ENCODE measurements around the gene EHBP1. TPM values are rescaled to one million over a fixed set of nuclear protein-coding genes. Genes with fewer than 3 reads are reported as not detected.

The EHBP1 gene
- total and polyA plus RNA-seq, 3 experiments from 2014 or later = 12.5 to 23.1 (median 22.7) TPM

- peaks cover 7 to 18% (median 18%) of the 10 kb centered on the region in 5 donors for H3K9me3 Mint-ChIP-seq
- ChIA-PET CTCF (no interaction called here), POLR2A (no interaction called here)
- Histone ChIP-seq H3K36me3 (ENCODE audit: insufficient read depth, low read length) (no peaks in the 10 kb centered on the region), H3K4me3 (ENCODE audit: low read length) (no peak overlapping the region), H3K27ac (ENCODE audit: low read depth, low read length) (no peak overlapping the region), H3K4me1 (ENCODE audit: insufficient read depth, low read length) (no peaks in the 10 kb centered on the region), H3K27me3 (ENCODE audit: insufficient read depth, low read length, poor library complexity, severe bottlenecking) (no peaks in the 10 kb centered on the region), H3K9me3 (ENCODE audit: low read length) (peaks cover 5% of the 10 kb centered on the region)
- H3K4me3 Mint-ChIP-seq = no peak overlapping the region
- H3K27ac Mint-ChIP-seq = no peak overlapping the region
- peaks cover 10 to 27% (median 15%) of the 10 kb centered on the region in 3 donors for H3K36me3 Mint-ChIP-seq
- no peaks in the 10 kb centered on the region for H3K27me3 Mint-ChIP-seq
- DNase-seq = no peak
- H3K4me1 Mint-ChIP-seq = peaks cover 27 to 48% (median 32%) of the 10 kb centered on the region in 3 donors
Measured at GRCh38 chr2:62722679-62723078, 17.2 kb downstream of the EHBP1 start.

DNA sequence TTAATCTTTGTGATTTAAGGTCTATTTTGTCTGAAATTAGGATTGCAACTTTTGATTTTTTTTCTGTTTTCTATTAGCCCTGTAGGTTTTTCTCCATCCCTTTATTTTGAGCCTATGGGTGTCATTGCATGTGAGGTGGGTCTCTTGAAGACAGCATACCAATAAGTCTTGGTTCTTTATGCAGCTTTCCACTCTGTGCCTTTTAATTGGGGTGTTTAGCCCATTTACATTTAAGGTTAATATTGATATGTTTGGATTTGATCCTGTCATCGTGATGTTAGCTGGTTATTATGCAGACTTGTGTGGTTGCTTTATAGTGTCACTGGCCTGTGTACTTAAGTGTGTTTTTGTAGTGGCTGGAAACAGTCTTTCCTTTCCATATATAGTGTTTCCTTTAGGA is 17.7 kb downstream of the EHBP1 start:
- Mint-ChIP-seq H3K4me3 (no peak overlapping the region), H3K4me1 (peaks cover 28 to 52% (median 33%) of the 10 kb centered on the region in 3 donors), H3K9me3 (peaks cover 7 to 18% (median 18%) of the 10 kb centered on the region in 5 donors), H3K36me3 (peaks cover 10 to 27% (median 15%) of the 10 kb centered on the region in 3 donors), H3K27me3 (no peaks in the 10 kb centered on the region), H3K27ac (no peak overlapping the region)
- ChIA-PET POLR2A (no interaction called here), CTCF (no interaction called here)
- Histone ChIP-seq H3K4me3 (ENCODE audit: low read length) (no peak overlapping the region), H3K4me1 (ENCODE audit: insufficient read depth, low read length) (no peaks in the 10 kb centered on the region), H3K27ac (ENCODE audit: low read depth, low read length) (no peak overlapping the region), H3K36me3 (ENCODE audit: insufficient read depth, low read length) (no peaks in the 10 kb centered on the region), H3K27me3 (ENCODE audit: insufficient read depth, low read length, poor library complexity, severe bottlenecking) (no peaks in the 10 kb centered on the region), H3K9me3 (ENCODE audit: low read length) (peaks cover 5% of the 10 kb centered on the region)
- no peak for DNase-seq

GRCh38 chr2:62724106-62724505 is 18.6 kb downstream of the EHBP1 start:
- peaks cover 29 to 51% (median 33%) of the 10 kb centered on the region in 3 donors for H3K4me1 Mint-ChIP-seq
- no peaks in the 10 kb centered on the region for H3K27me3 Mint-ChIP-seq
- peaks cover 10 to 27% (median 13%) of the 10 kb centered on the region in 3 donors for H3K36me3 Mint-ChIP-seq
- no peaks in the 10 kb centered on the region for H3K4me1 ChIP-seq (ENCODE audit: insufficient read depth, low read length)
- H3K27me3 ChIP-seq (ENCODE audit: insufficient read depth, low read length, poor library complexity, severe bottlenecking) = no peaks in the 10 kb centered on the region
- H3K9me3 ChIP-seq (ENCODE audit: low read length) = peaks cover 5% of the 10 kb centered on the region
- H3K9me3 Mint-ChIP-seq = peaks cover 7 to 18% (median 18%) of the 10 kb centered on the region in 5 donors
- no peak overlapping the region for H3K4me3 ChIP-seq (ENCODE audit: low read length)
- ChIA-PET POLR2A (no interaction called here), CTCF (no interaction called here)
- no peak for DNase-seq
- peak overlapping the region in 1 of 8 donors; percentile 51 for H3K27ac Mint-ChIP-seq
- no peak overlapping the region for H3K4me3 Mint-ChIP-seq
- H3K36me3 ChIP-seq (ENCODE audit: insufficient read depth, low read length) = no peaks in the 10 kb centered on the region
- no peak overlapping the region for H3K27ac ChIP-seq (ENCODE audit: low read depth, low read length)

DNA sequence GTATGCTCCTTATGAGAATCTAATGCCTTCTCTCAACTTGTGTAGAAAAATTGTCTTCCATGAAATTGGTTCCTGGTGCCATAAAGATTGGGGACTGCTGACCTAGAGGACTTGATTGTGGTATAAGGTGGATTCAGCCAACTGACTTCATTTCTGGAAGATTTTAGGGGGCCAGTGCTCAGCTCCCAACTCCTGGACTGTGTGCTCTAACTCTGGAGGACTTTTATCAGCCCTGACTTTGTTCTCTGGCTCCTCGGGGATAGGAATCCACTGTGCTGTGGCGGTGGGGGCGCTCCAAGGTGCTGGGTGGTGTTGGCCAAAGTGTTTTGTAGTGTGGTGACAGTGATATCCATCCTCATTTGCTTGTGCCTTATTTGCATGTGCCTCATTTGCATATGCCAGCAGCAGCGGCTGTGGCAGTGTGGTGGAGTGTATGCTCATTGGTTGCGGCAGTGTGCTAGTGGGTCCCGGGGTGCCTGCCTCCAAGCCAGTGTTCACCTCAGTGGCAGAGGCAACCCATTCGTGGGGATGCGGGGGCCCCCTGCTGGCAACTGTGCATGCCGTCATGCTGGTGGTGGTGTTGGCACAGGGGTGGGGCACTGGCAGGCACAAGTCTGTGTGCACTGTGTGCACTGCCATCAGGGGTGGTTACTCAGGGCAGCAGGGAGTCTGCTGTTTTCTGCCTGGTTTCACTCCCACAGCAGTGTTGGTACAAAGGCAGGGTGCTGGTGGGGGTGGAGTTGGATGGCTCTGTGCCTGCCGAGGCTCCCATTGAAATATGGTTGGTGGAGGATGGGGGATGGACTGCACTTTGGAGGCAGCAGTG is 19.6 kb downstream of the EHBP1 start:
- Histone ChIP-seq H3K27ac (ENCODE audit: low read depth, low read length) (no peak overlapping the region), H3K36me3 (ENCODE audit: insufficient read depth, low read length) (no peaks in the 10 kb centered on the region), H3K27me3 (ENCODE audit: insufficient read depth, low read length, poor library complexity, severe bottlenecking) (no peaks in the 10 kb centered on the region), H3K4me3 (ENCODE audit: low read length) (no peak overlapping the region), H3K4me1 (ENCODE audit: insufficient read depth, low read length) (no peaks in the 10 kb centered on the region), H3K9me3 (ENCODE audit: low read length) (peaks cover 5% of the 10 kb centered on the region)
- peak; percentile 5 to 56 (median 11) for DNase-seq
- H3K36me3 Mint-ChIP-seq = peaks cover 10 to 27% (median 11%) of the 10 kb centered on the region in 3 donors
- no peak overlapping the region for H3K4me3 Mint-ChIP-seq
- H3K27me3 Mint-ChIP-seq = no peaks in the 10 kb centered on the region
- peaks cover 24 to 43% (median 28%) of the 10 kb centered on the region in 3 donors for H3K4me1 Mint-ChIP-seq
- POLR2A ChIA-PET = no interaction called here
- no peak overlapping the region for H3K27ac Mint-ChIP-seq
- peaks cover 7 to 18% (median 18%) of the 10 kb centered on the region in 5 donors for H3K9me3 Mint-ChIP-seq
- CTCF ChIA-PET = interaction anchor here (1.3 kb wide), 1 partner anchor 267 kb away, joined by 4 read pairs; no protein-coding TSS in a partner anchor

- ChIA-PET CTCF (interaction anchor here (1.3 kb wide), 1 partner anchor 268 kb away, joined by 4 read pairs; no protein-coding TSS in a partner anchor), POLR2A (no interaction called here)
- Histone ChIP-seq H3K27me3 (ENCODE audit: insufficient read depth, low read length, poor library complexity, severe bottlenecking) (no peaks in the 10 kb centered on the region), H3K4me3 (ENCODE audit: low read length) (no peak overlapping the region), H3K9me3 (ENCODE audit: low read length) (peaks cover 5% of the 10 kb centered on the region), H3K4me1 (ENCODE audit: insufficient read depth, low read length) (no peaks in the 10 kb centered on the region), H3K27ac (ENCODE audit: low read depth, low read length) (no peak overlapping the region), H3K36me3 (ENCODE audit: insufficient read depth, low read length) (no peaks in the 10 kb centered on the region)
- Mint-ChIP-seq H3K4me3 (no peak overlapping the region), H3K27ac (no peak overlapping the region), H3K4me1 (peaks cover 22 to 39% (median 23%) of the 10 kb centered on the region in 3 donors), H3K36me3 (peaks cover 8 to 31% (median 11%) of the 10 kb centered on the region in 3 donors), H3K9me3 (peaks cover 7 to 20% (median 18%) of the 10 kb centered on the region in 5 donors), H3K27me3 (no peaks in the 10 kb centered on the region)
- DNase-seq = no peak
Measured at GRCh38 chr2:62725712-62726055, 20.2 kb downstream of the EHBP1 start.

DNA sequence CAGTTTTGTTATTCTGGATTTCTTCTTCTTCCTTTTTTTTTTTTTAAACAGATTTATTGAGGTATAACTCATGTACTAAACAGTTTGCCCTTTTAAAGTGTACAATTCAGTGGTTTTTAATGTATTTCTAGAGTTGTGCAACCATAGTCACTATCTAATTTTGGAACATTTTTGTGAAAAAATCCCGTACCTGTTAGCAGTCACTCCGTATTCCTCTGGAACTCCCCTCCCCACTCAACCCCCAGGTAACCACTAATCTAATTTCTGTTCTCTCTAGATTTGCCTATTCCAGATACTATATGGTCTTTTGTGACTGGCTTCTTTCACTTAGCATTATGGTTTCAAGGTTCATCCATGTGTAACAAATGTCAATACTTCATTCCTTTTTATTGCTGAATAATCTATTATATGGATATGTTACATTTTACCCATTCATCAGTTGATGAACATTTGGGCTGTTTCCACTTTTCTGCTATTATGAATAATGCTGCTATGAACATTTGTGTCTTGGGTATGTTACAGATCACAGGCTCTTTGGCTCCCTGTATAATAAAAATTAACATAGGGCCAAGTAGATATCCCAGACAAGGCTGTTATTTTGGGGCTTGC is 21.9 kb downstream of the EHBP1 start:
- H3K27me3 ChIP-seq (ENCODE audit: insufficient read depth, low read length, poor library complexity, severe bottlenecking) = no peaks in the 10 kb centered on the region
- ChIA-PET POLR2A (no interaction called here), CTCF (no interaction called here)
- Mint-ChIP-seq H3K27me3 (no peaks in the 10 kb centered on the region), H3K9me3 (peaks cover 11 to 32% (median 25%) of the 10 kb centered on the region in 5 donors), H3K4me3 (no peak overlapping the region), H3K36me3 (peaks cover 10 to 34% (median 11%) of the 10 kb centered on the region in 3 donors), H3K4me1 (peaks cover 18 to 35% (median 20%) of the 10 kb centered on the region in 3 donors), H3K27ac (peak overlapping the region in 1 of 8 donors; percentile 6)
- H3K9me3 ChIP-seq (ENCODE audit: low read length) = peaks cover 5% of the 10 kb centered on the region
- H3K4me3 ChIP-seq (ENCODE audit: low read length) = no peak overlapping the region
- no peaks in the 10 kb centered on the region for H3K36me3 ChIP-seq (ENCODE audit: insufficient read depth, low read length)
- no peaks in the 10 kb centered on the region for H3K4me1 ChIP-seq (ENCODE audit: insufficient read depth, low read length)
- no peak for DNase-seq
- H3K27ac ChIP-seq (ENCODE audit: low read depth, low read length) = no peak overlapping the region

- H3K4me3 Mint-ChIP-seq = no peak overlapping the region
- H3K27me3 Mint-ChIP-seq = no peaks in the 10 kb centered on the region
- ChIA-PET CTCF (no interaction called here), POLR2A (no interaction called here)
- Histone ChIP-seq H3K27ac (ENCODE audit: low read depth, low read length) (no peak overlapping the region), H3K4me3 (ENCODE audit: low read length) (no peak overlapping the region), H3K27me3 (ENCODE audit: insufficient read depth, low read length, poor library complexity, severe bottlenecking) (no peaks in the 10 kb centered on the region), H3K36me3 (ENCODE audit: insufficient read depth, low read length) (no peaks in the 10 kb centered on the region), H3K4me1 (ENCODE audit: insufficient read depth, low read length) (no peaks in the 10 kb centered on the region), H3K9me3 (ENCODE audit: low read length) (peaks cover 2% of the 10 kb centered on the region)
- DNase-seq = no peak
- no peak overlapping the region for H3K27ac Mint-ChIP-seq
- H3K9me3 Mint-ChIP-seq = peaks cover 7 to 30% (median 21%) of the 10 kb centered on the region in 5 donors
- H3K36me3 Mint-ChIP-seq = peaks cover 6 to 34% (median 10%) of the 10 kb centered on the region in 3 donors
- H3K4me1 Mint-ChIP-seq = peaks cover 18 to 37% (median 25%) of the 10 kb centered on the region in 3 donors
Measured at GRCh38 chr2:62727876-62728566, 22.5 kb downstream of the EHBP1 start.

All from CD8-positive, alpha-beta memory T cell (primary cell).